Peyer's patch (tissue), 4 donors: ENCODE data around the gene KLF1. TPM values are rescaled to one million over a fixed set of nuclear protein-coding genes. Genes with fewer than 3 reads are reported as not detected.

Experiments
- DNase-seq, 3 donors: peaks; one replicate each; pipeline ENCODE4 v3.0.0-alpha.2; 2017 to 2019
- H3K27ac ChIP-seq, 4 donors: fragments of 200-600 bp; sonication (generic); one replicate each; pipeline ENCODE4 v1.5.1; 2016 to 2019
- H3K27me3 ChIP-seq, 2 donors: fragments of 200-600 bp; sonication (generic); one replicate each; pipeline ENCODE4 v1.5.1; 2019
- H3K36me3 ChIP-seq, 3 donors: fragments of 200-600 bp; sonication (generic); one replicate each; pipeline ENCODE4 v1.5.1; 2016 to 2019
- H3K4me1 ChIP-seq, 4 donors: fragments of 200-600 bp; sonication (generic); one replicate each; pipeline ENCODE4 v1.5.1; 2016 to 2019
- H3K4me3 ChIP-seq, 4 donors: fragments of 200-600 bp; sonication (generic); 1 replicate in 3 of 4; 2 replicates in 1 of 4; pipeline ENCODE4 v1.5.1; 2016 to 2019; ENCODE audit warnings: mild to moderate bottlenecking in 1 of 4
- H3K9me3 ChIP-seq, 4 donors: fragments of 200-600 bp; sonication (generic); one replicate each; pipeline ENCODE4 v1.5.1; 2016 to 2019; ENCODE audit warnings: mild to moderate bottlenecking in 1 of 4
- CTCF ChIP-seq, 6 experiments: fragments of 450-650 bp in 4 of 6; fragments of 200-600 bp in 2 of 6; sonication (generic) in 1 of 6; IDR thresholded peaks; one replicate each; pipeline ENCODE4 v1.5.1; 2017 to 2019; ENCODE audit warnings: antibody characterized with exemption in 6 of 6, mild to moderate bottlenecking in 3 of 6, moderate library complexity in 1 of 6
- POLR2A ChIP-seq, 2 donors: fragments of 450-650 bp; IDR thresholded peaks; one replicate each; pipeline ENCODE4 v1.5.1; 2017; ENCODE audit warnings: antibody characterized with exemption in 2 of 2, mild to moderate bottlenecking in 2 of 2, moderate library complexity in 2 of 2
- total RNA-seq, 4 donors: library from RNA; depleted of rRNA; stranded (reverse); fragments of >200 nt; gene quantifications; one replicate each; pipeline ENCODE4 v1.1.0, GENCODE V29; 2016

Gene KLF1
- total RNA-seq, 4 donors from 2014 or later, result not detected

DNA sequence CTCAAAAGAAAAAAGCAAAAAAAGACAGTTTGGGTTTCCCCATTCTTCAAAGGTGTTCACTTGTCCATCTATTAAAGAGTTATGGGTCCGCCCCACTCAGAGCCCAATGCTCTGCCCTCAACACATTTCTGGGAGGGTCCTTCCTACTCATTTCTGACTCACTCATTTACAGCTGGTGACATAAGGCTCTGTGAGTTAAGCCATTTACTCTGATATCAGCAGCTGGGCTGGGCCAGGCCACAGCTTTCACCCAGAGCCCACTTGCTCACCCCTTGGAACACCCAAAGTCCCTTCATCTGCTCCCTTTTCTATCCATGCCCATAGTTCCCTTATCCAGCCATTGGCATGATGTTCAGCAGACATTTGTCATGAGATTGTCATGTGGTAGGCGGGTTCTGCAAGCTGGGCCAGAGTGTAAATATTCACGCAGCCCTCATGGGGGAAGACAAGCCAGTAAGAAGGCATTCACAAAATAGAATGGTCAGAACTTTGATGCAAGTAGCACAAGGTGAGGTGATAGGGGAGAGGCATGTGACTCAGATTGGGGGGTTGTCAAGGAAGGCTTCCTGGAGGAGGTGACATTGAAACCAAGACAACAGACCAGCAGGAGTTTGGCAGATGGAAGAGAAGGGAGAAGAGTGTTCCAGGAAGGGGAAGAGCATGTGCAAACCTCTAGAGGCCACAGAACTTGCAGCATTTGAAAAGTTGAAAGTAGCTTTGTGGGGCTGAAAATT, 42.8 kb downstream of the KLF1 start:
- Histone ChIP-seq H3K9me3 (no peaks in the 10 kb centered on the region), H3K27me3 (peaks cover 0 to 18% of the 10 kb centered on the region in 2 donors), H3K27ac (no peak overlapping the region), H3K4me1 (peaks cover 0 to 17% (median 6%) of the 10 kb centered on the region in 4 donors), H3K36me3 (no peaks in the 10 kb centered on the region), H3K4me3 (no peak overlapping the region)
- no peak for TF ChIP-seq POLR2A (IDR thresholded peaks at IDR 0.05)
- TF ChIP-seq CTCF (IDR thresholded peaks at IDR 0.05), result no peak
- no peak for DNase-seq

DNA sequence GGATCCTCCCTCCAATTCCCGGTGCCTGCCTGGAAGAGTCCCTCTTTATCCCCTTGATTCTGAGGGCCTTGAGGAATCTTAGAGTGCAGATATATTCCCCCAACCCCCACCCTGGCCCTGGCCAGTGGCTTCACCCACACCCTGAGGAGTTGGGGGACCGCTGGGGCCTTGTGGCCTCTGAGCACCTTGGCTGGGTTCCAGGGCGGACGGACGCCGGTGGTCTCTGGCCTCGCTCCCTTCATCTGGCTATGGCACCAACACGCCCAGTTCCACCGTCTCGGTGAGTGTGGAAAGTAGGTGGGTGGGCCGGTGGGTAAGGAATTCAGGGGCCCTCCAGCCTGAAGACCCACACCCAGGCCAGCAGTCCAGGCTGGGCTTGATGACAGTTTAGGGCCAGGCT, 43.7 kb downstream of the KLF1 start:
- no peak for DNase-seq
- TF ChIP-seq POLR2A (IDR thresholded peaks at IDR 0.05) (no peak), CTCF (IDR thresholded peaks at IDR 0.05) (no peak)
- Histone ChIP-seq H3K4me3 (no peak overlapping the region), H3K9me3 (no peaks in the 10 kb centered on the region), H3K27me3 (peaks cover 0 to 26% of the 10 kb centered on the region in 2 donors), H3K36me3 (no peaks in the 10 kb centered on the region), H3K4me1 (peaks cover 0 to 24% (median 14%) of the 10 kb centered on the region in 4 donors), H3K27ac (no peak overlapping the region)

- Histone ChIP-seq H3K27ac (no peak overlapping the region), H3K4me3 (no peak overlapping the region), H3K36me3 (no peaks in the 10 kb centered on the region), H3K27me3 (peaks cover 0 to 26% of the 10 kb centered on the region in 2 donors), H3K9me3 (no peaks in the 10 kb centered on the region), H3K4me1 (peaks cover 0 to 23% (median 13%) of the 10 kb centered on the region in 4 donors)
- TF ChIP-seq CTCF (IDR thresholded peaks at IDR 0.05), result no peak
- no peak for TF ChIP-seq POLR2A (IDR thresholded peaks at IDR 0.05)
- no peak for DNase-seq
Observed at GRCh38 chr19:12842511-12842910, 44.5 kb downstream of the KLF1 start.

DNA sequence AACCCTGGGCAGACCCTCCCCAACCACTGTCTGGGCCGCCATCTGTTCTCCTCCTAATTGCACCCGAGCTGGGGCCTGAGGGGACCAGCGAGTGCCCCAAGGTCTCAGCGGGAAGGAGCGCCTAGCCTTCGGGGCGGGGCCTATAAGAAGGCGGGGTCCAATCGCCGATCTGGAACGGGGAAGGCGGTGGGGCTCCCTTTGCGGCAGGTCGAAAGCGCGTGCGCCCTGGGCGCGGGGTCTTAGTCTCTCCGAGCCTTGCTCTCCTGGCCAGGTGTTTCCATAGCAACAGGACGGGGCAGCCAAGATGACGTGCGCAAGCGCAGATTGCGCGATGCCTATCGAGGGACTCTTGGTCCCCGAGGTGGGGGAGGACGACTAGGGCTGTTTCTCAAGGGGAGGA, 45.9 kb downstream of the KLF1 start:
- peaks cover 0 to 34% of the 10 kb centered on the region in 2 donors for H3K27me3 ChIP-seq
- TF ChIP-seq CTCF (IDR thresholded peaks at IDR 0.05) (no peak), POLR2A (IDR thresholded peaks at IDR 0.05) (no peak)
- peak overlapping the region in 1 of 4 donors; percentile 28 for H3K4me3 ChIP-seq
- H3K36me3 ChIP-seq, result no peaks in the 10 kb centered on the region
- H3K27ac ChIP-seq, result no peak overlapping the region
- peaks cover 0 to 19% (median 11%) of the 10 kb centered on the region in 4 donors for H3K4me1 ChIP-seq
- no peaks in the 10 kb centered on the region for H3K9me3 ChIP-seq
- DNase-seq, result no peak

DNA sequence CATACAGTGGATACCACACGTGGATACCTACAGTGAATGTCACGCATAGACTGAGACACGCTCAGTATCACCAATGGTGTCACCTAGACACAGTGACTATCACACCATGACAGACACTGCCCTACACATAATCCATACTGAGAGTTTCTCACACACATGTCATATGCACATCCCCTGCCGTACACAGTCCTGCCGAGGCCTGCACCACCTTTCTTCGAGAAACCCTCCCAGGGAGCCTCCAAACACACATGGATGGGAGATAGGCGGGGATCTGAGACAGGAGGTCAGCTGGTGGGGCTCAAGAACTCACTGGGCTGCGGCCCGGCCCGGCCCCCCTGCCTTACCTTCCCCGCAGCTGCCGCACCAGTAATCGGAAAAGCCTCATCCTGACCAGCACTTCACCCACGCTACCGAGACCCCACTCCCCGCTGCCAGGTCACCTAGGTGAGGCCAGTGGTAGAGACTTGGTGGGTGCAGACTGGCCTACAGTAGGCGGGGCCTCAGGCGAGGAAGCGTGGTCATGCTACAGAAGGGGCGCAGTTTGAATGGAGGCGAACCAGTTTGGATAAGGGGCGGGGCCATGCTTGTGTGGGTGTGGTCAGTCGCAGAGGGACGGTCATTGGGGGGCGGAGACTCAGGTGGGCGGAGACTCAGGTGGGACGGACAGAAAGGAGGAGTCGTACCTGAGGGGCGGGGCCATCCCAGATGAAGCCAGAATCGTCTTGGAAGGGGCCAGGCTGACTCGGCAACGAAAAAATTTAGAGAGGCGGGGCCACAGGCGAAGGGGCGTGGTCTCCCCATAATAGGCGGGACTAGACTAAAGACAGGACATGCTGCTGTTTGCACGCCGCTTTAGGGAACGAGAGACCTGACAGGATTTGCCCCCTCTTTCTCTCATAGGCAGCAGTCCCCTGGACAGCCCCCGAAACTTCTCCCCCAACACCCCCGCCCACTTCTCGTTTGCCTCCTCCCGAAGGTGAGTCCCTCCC, 46.6 kb downstream of the KLF1 start:
- H3K27me3 ChIP-seq, result peaks cover 0 to 41% of the 10 kb centered on the region in 2 donors
- peak in 2 of 3 donors; percentile 70 to 78 for DNase-seq

More for the DNA sequence above, 46.6 kb downstream of the KLF1 start:
- no peaks in the 10 kb centered on the region for H3K36me3 ChIP-seq
- H3K4me1 ChIP-seq, result peaks cover 0 to 19% (median 11%) of the 10 kb centered on the region in 4 donors
- no peaks in the 10 kb centered on the region for H3K9me3 ChIP-seq
- no peak overlapping the region for H3K27ac ChIP-seq
- TF ChIP-seq POLR2A (IDR thresholded peaks at IDR 0.05) (no peak), CTCF (IDR thresholded peaks at IDR 0.05) (no peak)
- peak overlapping the region in 1 of 4 donors; percentile 28 for H3K4me3 ChIP-seq
